Measurements from ENCODE around the gene SCGB1A1. TPM values are rescaled to one million over a fixed set of nuclear protein-coding genes. Genes with fewer than 3 reads are reported as not detected.

SCGB1A1 gene
- total and polyA plus RNA-seq, 8 donors, result 3.5 to 397 (median 19.0) TPM

GRCh38 chr11:62458212-62459002, 39.6 kb downstream of the SCGB1A1 start:
- no peaks in the 10 kb centered on the region for H3K27me3 ChIP-seq
- DNase-seq, result no peak
- intact Hi-C loops (cut with DNase I), result no loop called here

DNA sequence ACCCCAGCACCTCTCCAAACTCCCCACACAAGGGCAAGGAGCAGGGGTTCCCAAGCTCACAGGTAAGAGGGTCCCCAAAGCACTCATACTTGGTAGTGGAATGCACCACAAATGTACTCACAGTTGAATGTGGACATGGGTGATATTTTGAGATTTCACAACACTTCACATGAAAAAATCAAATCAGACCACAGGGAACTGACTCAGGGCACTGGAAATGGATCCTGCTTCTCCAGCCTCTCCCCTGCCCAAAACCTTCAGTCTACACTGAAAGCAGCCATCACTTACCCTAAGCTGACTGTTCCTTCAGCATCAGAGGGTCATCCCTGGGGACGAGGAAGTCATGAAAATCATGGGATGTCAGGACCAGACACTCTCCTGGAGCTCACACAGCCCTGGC, 40.2 kb downstream of the SCGB1A1 start:
- Histone ChIP-seq H3K36me3 (no peaks in the 10 kb centered on the region), H3K27ac (no peak overlapping the region)

More at GRCh38 chr11:62458212-62459002, 39.6 kb downstream of the SCGB1A1 start:
- no peak overlapping the region for H3K4me3 ChIP-seq
- H3K27ac ChIP-seq, result no peak overlapping the region
- ATAC-seq, result no peak
- TF ChIP-seq, protein P1, sequence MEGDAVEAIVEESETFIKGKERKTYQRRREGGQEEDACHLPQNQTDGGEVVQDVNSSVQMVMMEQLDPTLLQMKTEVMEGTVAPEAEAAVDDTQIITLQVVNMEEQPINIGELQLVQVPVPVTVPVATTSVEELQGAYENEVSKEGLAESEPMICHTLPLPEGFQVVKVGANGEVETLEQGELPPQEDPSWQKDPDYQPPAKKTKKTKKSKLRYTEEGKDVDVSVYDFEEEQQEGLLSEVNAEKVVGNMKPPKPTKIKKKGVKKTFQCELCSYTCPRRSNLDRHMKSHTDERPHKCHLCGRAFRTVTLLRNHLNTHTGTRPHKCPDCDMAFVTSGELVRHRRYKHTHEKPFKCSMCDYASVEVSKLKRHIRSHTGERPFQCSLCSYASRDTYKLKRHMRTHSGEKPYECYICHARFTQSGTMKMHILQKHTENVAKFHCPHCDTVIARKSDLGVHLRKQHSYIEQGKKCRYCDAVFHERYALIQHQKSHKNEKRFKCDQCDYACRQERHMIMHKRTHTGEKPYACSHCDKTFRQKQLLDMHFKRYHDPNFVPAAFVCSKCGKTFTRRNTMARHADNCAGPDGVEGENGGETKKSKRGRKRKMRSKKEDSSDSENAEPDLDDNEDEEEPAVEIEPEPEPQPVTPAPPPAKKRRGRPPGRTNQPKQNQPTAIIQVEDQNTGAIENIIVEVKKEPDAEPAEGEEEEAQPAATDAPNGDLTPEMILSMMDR (IDR thresholded peaks at IDR 0.05), result no peak
- H3K36me3 ChIP-seq, result no peaks in the 10 kb centered on the region
- no peaks in the 10 kb centered on the region for H3K9me3 ChIP-seq
- H3K4me1 ChIP-seq, result peaks cover 0 to 13% of the 10 kb centered on the region in 2 donors

GRCh38 chr11:62461740-62462507, 43.1 kb downstream of the SCGB1A1 start:
- no peak overlapping the region for H3K27ac ChIP-seq
- ATAC-seq, result no peak
- intact Hi-C loops (cut with DNase I), result no loop called here

More for the DNA sequence above, 40.2 kb downstream of the SCGB1A1 start:
- Histone ChIP-seq H3K4me3 (no peak overlapping the region), H3K9me3 (no peaks in the 10 kb centered on the region), H3K27me3 (no peaks in the 10 kb centered on the region), H3K4me1 (peaks cover 0 to 13% of the 10 kb centered on the region in 2 donors)
- ATAC-seq (no peak), DNase-seq (no peak)
- intact Hi-C loops (cut with DNase I), result no loop called here
- TF ChIP-seq, protein P1 (IDR thresholded peaks at IDR 0.05), result no peak

DNA sequence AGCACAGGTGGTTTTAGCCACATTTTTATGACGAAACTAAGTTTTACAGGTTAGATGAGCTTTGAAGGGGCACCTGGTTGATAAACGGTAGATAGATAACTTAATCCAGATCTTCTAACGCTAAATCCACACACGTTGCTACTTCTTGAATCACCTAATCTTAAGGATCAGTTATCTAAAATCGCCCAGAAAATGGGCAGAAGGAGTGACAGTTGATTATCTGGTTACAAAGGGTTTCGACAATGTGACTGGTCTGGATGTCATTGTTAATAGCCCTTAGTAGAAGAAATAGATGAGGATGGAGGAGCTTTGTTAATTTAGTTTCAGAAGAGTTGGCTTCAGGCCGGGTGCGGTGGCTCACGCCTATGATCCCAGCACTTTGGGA, 43.7 kb downstream of the SCGB1A1 start:
- H3K4me1 ChIP-seq, result peaks cover 0 to 13% of the 10 kb centered on the region in 2 donors
- no peak for ATAC-seq
- no peak overlapping the region for H3K4me3 ChIP-seq
- H3K27ac ChIP-seq, result no peak overlapping the region
- DNase-seq, result no peak
- H3K27me3 ChIP-seq, result no peaks in the 10 kb centered on the region
- no peaks in the 10 kb centered on the region for H3K9me3 ChIP-seq
- no peaks in the 10 kb centered on the region for H3K36me3 ChIP-seq
- intact Hi-C loops (cut with DNase I), result no loop called here
- TF ChIP-seq, protein P1 (IDR thresholded peaks at IDR 0.05), result no peak

More at GRCh38 chr11:62461740-62462507, 43.1 kb downstream of the SCGB1A1 start:
- TF ChIP-seq, protein P1 (IDR thresholded peaks at IDR 0.05), result no peak
- H3K9me3 ChIP-seq, result no peaks in the 10 kb centered on the region
- H3K4me3 ChIP-seq, result no peak overlapping the region
- no peak for DNase-seq
- no peaks in the 10 kb centered on the region for H3K36me3 ChIP-seq
- peaks cover 0 to 13% of the 10 kb centered on the region in 2 donors for H3K4me1 ChIP-seq
- no peaks in the 10 kb centered on the region for H3K27me3 ChIP-seq

GRCh38 chr11:62463121-62463542, 44.3 kb downstream of the SCGB1A1 start:
- Histone ChIP-seq H3K4me1 (peaks cover 0 to 13% of the 10 kb centered on the region in 2 donors), H3K4me3 (no peak overlapping the region), H3K27me3 (no peaks in the 10 kb centered on the region), H3K9me3 (no peaks in the 10 kb centered on the region), H3K27ac (no peak overlapping the region), H3K36me3 (no peaks in the 10 kb centered on the region)
- TF ChIP-seq, protein P1 (IDR thresholded peaks at IDR 0.05), result no peak
- DNase-seq (no peak), ATAC-seq (no peak)
- intact Hi-C loops (cut with DNase I), result no loop called here
